ENCODE measurements around the gene KLHL29.

DNA sequence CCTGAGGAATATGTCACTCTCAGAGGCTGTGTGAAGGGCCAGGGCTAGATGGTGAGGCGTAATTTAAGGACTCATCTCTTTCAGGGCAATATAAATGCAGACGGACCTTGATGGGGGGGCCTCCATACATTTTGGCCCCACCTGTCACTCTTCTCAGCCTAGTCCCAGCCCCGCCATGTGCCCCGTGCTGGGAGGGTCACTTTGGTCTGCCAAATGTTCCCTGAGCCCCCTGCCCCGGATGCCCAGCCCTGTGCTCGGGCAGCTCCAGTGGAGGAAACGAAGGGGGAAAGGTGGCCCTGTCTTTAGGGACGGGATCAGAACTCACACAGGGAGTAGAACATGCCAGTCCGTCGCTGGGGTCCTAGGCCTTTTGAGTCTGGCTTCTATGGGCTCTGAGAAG is 168.6 kb downstream of the KLHL29 start:
- TF ChIP-seq, protein P1, sequence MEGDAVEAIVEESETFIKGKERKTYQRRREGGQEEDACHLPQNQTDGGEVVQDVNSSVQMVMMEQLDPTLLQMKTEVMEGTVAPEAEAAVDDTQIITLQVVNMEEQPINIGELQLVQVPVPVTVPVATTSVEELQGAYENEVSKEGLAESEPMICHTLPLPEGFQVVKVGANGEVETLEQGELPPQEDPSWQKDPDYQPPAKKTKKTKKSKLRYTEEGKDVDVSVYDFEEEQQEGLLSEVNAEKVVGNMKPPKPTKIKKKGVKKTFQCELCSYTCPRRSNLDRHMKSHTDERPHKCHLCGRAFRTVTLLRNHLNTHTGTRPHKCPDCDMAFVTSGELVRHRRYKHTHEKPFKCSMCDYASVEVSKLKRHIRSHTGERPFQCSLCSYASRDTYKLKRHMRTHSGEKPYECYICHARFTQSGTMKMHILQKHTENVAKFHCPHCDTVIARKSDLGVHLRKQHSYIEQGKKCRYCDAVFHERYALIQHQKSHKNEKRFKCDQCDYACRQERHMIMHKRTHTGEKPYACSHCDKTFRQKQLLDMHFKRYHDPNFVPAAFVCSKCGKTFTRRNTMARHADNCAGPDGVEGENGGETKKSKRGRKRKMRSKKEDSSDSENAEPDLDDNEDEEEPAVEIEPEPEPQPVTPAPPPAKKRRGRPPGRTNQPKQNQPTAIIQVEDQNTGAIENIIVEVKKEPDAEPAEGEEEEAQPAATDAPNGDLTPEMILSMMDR (conservative IDR thresholded peaks at IDR 0.05; ENCODE audit: low read depth in 2 of 2) = no peak
- TF ChIP-seq POLR2AphosphoS5 (IDR thresholded peaks at IDR 0.05; ENCODE audit: low read depth) = no peak
- TF ChIP-seq, protein P2, sequence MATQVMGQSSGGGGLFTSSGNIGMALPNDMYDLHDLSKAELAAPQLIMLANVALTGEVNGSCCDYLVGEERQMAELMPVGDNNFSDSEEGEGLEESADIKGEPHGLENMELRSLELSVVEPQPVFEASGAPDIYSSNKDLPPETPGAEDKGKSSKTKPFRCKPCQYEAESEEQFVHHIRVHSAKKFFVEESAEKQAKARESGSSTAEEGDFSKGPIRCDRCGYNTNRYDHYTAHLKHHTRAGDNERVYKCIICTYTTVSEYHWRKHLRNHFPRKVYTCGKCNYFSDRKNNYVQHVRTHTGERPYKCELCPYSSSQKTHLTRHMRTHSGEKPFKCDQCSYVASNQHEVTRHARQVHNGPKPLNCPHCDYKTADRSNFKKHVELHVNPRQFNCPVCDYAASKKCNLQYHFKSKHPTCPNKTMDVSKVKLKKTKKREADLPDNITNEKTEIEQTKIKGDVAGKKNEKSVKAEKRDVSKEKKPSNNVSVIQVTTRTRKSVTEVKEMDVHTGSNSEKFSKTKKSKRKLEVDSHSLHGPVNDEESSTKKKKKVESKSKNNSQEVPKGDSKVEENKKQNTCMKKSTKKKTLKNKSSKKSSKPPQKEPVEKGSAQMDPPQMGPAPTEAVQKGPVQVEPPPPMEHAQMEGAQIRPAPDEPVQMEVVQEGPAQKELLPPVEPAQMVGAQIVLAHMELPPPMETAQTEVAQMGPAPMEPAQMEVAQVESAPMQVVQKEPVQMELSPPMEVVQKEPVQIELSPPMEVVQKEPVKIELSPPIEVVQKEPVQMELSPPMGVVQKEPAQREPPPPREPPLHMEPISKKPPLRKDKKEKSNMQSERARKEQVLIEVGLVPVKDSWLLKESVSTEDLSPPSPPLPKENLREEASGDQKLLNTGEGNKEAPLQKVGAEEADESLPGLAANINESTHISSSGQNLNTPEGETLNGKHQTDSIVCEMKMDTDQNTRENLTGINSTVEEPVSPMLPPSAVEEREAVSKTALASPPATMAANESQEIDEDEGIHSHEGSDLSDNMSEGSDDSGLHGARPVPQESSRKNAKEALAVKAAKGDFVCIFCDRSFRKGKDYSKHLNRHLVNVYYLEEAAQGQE (IDR thresholded peaks at IDR 0.05; ENCODE audit: unreplicated experiment) = no peak
